Stimulated activated naive CD4-positive, alpha-beta T cell (primary cell): ENCODE data around the gene OR2T34.
"Not testable (repeated sequence)": the region's sequence is repeated elsewhere in the genome, so short reads cannot be mapped to it uniquely, and the experiment has no call there.

ENCODE experiments used
- DNase-seq, 6 experiments: peaks; one replicate each; lab custom pipeline; 2025; lab: John Stamatoyannopoulos, UW

OR2T34 gene

DNA sequence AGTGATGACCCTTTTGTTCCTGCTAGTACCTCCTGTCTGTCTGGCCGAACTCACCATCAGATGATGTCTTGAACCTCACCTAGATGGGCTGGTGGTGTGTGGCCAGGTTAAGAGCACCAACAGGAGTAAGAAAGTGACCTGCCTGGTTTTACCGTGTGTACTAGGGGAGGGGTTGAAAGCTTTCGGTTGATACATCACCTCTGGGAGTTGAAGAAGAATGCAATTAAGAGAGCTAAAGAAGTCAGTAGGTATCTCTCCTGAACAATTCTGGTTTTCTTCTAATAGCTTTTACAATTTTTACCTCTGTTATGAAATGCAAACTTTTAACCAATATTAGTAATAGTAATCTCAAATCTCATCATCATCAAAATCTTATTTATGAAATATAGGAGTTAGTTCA, 11.9 kb downstream of the OR2T34 start, which contains the start of gene OR2T29:
Gene OR2T29, minus strand, starts transcription at position 101 of the 400 bp plus-strand sequence. CDS start 3,281 bp downstream, outside the sequence.
- DNase-seq, result not testable (repeated sequence)

DNA sequence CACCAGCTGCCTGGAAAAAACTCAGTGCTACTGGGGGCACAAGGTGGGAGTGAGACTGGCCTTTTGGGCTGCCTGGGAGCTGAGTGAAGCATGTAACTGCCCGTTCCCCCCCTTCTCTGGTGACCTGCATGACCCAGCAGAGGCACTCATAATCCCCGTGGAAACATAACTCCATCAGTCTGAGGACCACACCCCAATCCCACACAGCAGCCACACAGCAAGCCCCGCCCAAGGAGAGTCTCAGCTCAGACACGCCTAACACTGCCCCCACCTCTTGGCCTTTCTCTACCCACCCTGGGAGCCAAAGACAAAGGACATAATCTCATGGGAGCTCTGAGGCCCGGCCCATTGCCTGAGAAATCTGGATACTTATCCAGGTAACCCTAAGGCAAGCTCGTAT, 23.5 kb downstream of the OR2T34 start:
- DNase-seq, result not testable (repeated sequence)

DNA sequence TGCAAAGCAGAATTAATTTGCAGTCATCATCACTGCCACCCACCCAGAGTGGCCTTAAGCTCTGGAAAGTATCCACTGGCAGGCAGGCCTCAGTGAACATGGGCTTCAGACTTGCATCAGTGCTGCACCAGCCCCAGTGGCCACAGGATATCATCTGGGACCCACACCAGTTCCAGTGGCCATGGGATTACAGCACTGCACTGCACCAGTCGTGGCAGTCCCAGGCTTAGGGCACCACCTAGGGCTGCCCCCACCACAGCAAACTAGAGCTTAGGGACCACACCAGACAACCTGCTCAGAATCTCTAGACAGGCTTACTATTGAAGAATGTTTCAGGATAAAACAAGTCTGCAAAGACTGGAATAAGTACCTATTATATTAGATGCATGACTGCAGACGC, 27.2 kb downstream of the OR2T34 start:
- not testable (repeated sequence) for DNase-seq

DNA sequence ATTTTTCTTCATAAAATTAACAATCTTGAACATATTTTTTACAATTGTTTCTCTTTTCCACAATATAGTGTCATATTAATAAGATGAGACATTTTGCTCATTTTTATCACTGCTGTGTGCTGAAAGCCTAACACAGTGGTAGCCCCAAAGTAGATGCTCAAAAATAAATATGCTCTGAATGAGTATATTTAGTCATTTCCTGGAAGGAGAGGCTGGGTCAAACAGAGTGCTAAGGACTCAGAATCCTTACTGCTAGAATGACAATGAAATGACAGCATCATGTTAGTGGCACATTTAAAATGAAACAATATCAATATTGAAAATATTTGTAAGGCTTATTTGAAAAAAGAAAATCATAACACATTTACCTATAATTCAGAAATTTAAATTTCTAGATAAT, 37.1 kb downstream of the OR2T34 start:
- DNase-seq, result not testable (repeated sequence)
